HFF-Myc (cell line): ENCODE measurements around the gene FANCC.

ENCODE experiments used
- DNase-seq: peaks from one replicate; pipeline ENCODE4 v3.0.0-alpha.2; 2011; ENCODE audit warnings: low read depth; ENCODE audit errors: extremely low read depth
- H3K4me3 ChIP-seq: replicated peaks from 2 replicates; pipeline ENCODE4 v1.5.1; 2011; ENCODE audit warnings: low read depth, mild to moderate bottlenecking, control low read depth, low read length
- CTCF ChIP-seq: IDR thresholded peaks from 2 replicates; pipeline ENCODE4 v1.5.1; 2012; ENCODE audit warnings: mild to moderate bottlenecking, low read depth, low read length, control low read depth; ENCODE audit errors: missing control alignments

Gene FANCC

GRCh38 chr9:95125652-95126051 lies 191.9 kb downstream of the FANCC start:
- no peak for DNase-seq
- TF ChIP-seq CTCF = no peak
- no peak overlapping the region for H3K4me3 ChIP-seq

- no peak overlapping the region for H3K4me3 ChIP-seq
- DNase-seq = no peak
- peak; percentile 47 for TF ChIP-seq CTCF
Measured at GRCh38 chr9:95124582-95125367, 192.7 kb downstream of the FANCC start.

GRCh38 chr9:95120781-95121370 lies 196.6 kb downstream of the FANCC start:
- DNase-seq = no peak
- no peak for TF ChIP-seq CTCF
- H3K4me3 ChIP-seq = no peak overlapping the region

GRCh38 chr9:95118596-95118995 lies 198.9 kb downstream of the FANCC start:
- no peak for DNase-seq
- H3K4me3 ChIP-seq = no peak overlapping the region
- no peak for TF ChIP-seq CTCF

- no peak overlapping the region for H3K4me3 ChIP-seq
- no peak for TF ChIP-seq CTCF
- no peak for DNase-seq
Measured at GRCh38 chr9:95116808-95117204, 200.7 kb downstream of the FANCC start.

- DNase-seq = no peak
- peak; percentile 15 for TF ChIP-seq CTCF
Measured at GRCh38 chr9:95116002-95116807, 201.3 kb downstream of the FANCC start.

More at GRCh38 chr9:95116002-95116807, 201.3 kb downstream of the FANCC start:
- no peak overlapping the region for H3K4me3 ChIP-seq
